Stimulated activated CD4-positive, alpha-beta T cell treated with anti-CD3 and anti-CD28 coated beads, Interleukin-2, amount 100 ng/mL, for 24 hours (primary cell): Measurements from ENCODE around the gene NADK.

ENCODE experiments used
- DNase-seq, 2 donors: peaks; one replicate each; pipeline ENCODE4 v3.0.0-alpha.2; 2020

NADK gene

GRCh38 chr1:1786836-1787605 lies 8.8 kb upstream of the NADK start:
- no peak for DNase-seq

GRCh38 chr1:1785666-1786065 lies 7.4 kb upstream of the NADK start:
- no peak for DNase-seq

GRCh38 chr1:1784933-1785332 lies 6.7 kb upstream of the NADK start:
- no peak for DNase-seq

- DNase-seq: no peak
Measured at GRCh38 chr1:1783320-1783719, 5.0 kb upstream of the NADK start.

GRCh38 chr1:1782399-1783221 lies 4.3 kb upstream of the NADK start:
- DNase-seq: peak in 1 of 2 donors; percentile 31

GRCh38 chr1:1781526-1781903 lies 3.2 kb upstream of the NADK start:
- no peak for DNase-seq

- no peak for DNase-seq
Measured at GRCh38 chr1:1780598-1781525, 2.6 kb upstream of the NADK start.

GRCh38 chr1:1779691-1780597 lies 1.7 kb upstream of the NADK start:
- DNase-seq: peak; percentile 53 to 61

GRCh38 chr1:1779320-1779675 lies 1.0 kb upstream of the NADK start:
- DNase-seq: no peak

GRCh38 chr1:1778663-1779319 lies 521 bp upstream of the NADK start:
- DNase-seq: peak; percentile 77 to 84

GRCh38 chr1:1777583-1777899 lies 729 bp downstream of the NADK start:
- DNase-seq: no peak

- DNase-seq: no peak
Measured at GRCh38 chr1:1776672-1777582, 1.3 kb downstream of the NADK start.

GRCh38 chr1:1775327-1776226 lies 2.7 kb downstream of the NADK start:
- DNase-seq: no peak

GRCh38 chr1:1773874-1774273 lies 4.4 kb downstream of the NADK start:
- DNase-seq: no peak

GRCh38 chr1:1771096-1771495 lies 7.2 kb downstream of the NADK start:
- DNase-seq: no peak

GRCh38 chr1:1770102-1770501 lies 8.2 kb downstream of the NADK start:
- DNase-seq: no peak

GRCh38 chr1:1768249-1768992 lies 9.8 kb downstream of the NADK start:
- no peak for DNase-seq

- DNase-seq: no peak
Measured at GRCh38 chr1:1764876-1765470, 13.3 kb downstream of the NADK start.
